HepG2 (cell line): Measurements from ENCODE around the gene PRKAR1B. TPM values are rescaled to one million over a fixed set of nuclear protein-coding genes. Genes with fewer than 3 reads are reported as not detected.

Source experiments
- AHR ChIP-seq: IDR thresholded peaks from 2 replicates; pipeline ENCODE4 v1.6.1; 2018; ENCODE audit warnings: missing genetic modification reagents, missing compliant biosample characterization
- BORCS8-MEF2B ChIP-seq: sonication (generic); formaldehyde crosslinking; IDR thresholded peaks from 2 replicates; pipeline ENCODE4 v1.8.0; 2022; ENCODE audit warnings: mild to moderate bottlenecking, missing genetic modification reagents
- HMG20A ChIP-seq: IDR thresholded peaks from 2 replicates; pipeline ENCODE4 v1.6.1; 2016; ENCODE audit warnings: borderline replicate concordance
- JUN ChIP-seq: sonication (generic); formaldehyde crosslinking; IDR thresholded peaks from 2 replicates; pipeline ENCODE4 v1.4.0; 2020; ENCODE audit warnings: mild to moderate bottlenecking, missing genetic modification reagents
- KAT7 ChIP-seq: IDR thresholded peaks from 2 replicates; pipeline ENCODE4 v1.6.1; 2018; ENCODE audit warnings: borderline replicate concordance, missing compliant biosample characterization
- MAFG ChIP-seq: sonication (generic); formaldehyde crosslinking; IDR thresholded peaks from 2 replicates; pipeline ENCODE4 v1.5.1; 2020; ENCODE audit warnings: mild to moderate bottlenecking, missing genetic modification reagents
- MBNL3 ChIP-seq: fragments of 250-450 bp; sonication (Bioruptor Pico); conservative IDR thresholded peaks from 2 replicates; pipeline ENCODE4 v1.8.0; 2022; ENCODE audit warnings: mild to moderate bottlenecking, inconsistent platforms
- MEIS2 ChIP-seq: sonication (generic); formaldehyde crosslinking; IDR thresholded peaks from 2 replicates; pipeline ENCODE4 v1.9.0; 2021; ENCODE audit warnings: mild to moderate bottlenecking, missing genetic modification reagents
- MYC ChIP-seq: sonication (generic); formaldehyde crosslinking; IDR thresholded peaks from 2 replicates; pipeline ENCODE4 v1.9.0; 2021; ENCODE audit warnings: missing genetic modification reagents, borderline replicate concordance
- PAXIP1 ChIP-seq: sonication (generic); formaldehyde crosslinking; conservative IDR thresholded peaks from 2 replicates; pipeline ENCODE4 v1.4.0; 2020; ENCODE audit warnings: mild to moderate bottlenecking, missing genetic modification reagents, moderate library complexity
- ZFYVE20 ChIP-seq: sonication (generic); formaldehyde crosslinking; IDR thresholded peaks from 2 replicates; pipeline ENCODE4 v1.8.0; 2023; ENCODE audit warnings: low read depth, mild to moderate bottlenecking, moderate library complexity, missing genetic modification reagents, borderline replicate concordance
- ZNF20 ChIP-seq: sonication (generic); formaldehyde crosslinking; IDR thresholded peaks from 2 replicates; pipeline ENCODE4 v1.4.0; 2020; ENCODE audit warnings: mild to moderate bottlenecking, moderate library complexity, missing genetic modification reagents
- ZNF263 ChIP-seq: sonication (generic); formaldehyde crosslinking; IDR thresholded peaks from 2 replicates; pipeline ENCODE4 v1.4.0; 2020; ENCODE audit warnings: missing genetic modification reagents
- ZNF451 ChIP-seq: sonication (generic); formaldehyde crosslinking; IDR thresholded peaks from 2 replicates; pipeline ENCODE4 v1.5.0; 2020; ENCODE audit warnings: mild to moderate bottlenecking, missing genetic modification reagents
- polyA plus RNA-seq, 8 experiments: library from polyadenylated mRNA; depleted of rRNA in 3 of 8; stranded (reverse) in 7 of 8; unstranded in 1 of 8; fragments of >200 nt; fragmentation: Illumina TruSeq in 4 of 8; extraction: Trizol in 4 of 8; gene quantifications; 2 replicates each; pipeline versions ENCODE4 v1.2.1 to v1.2.3, GENCODE V29; 2011 to 2016; ENCODE audit warnings: low read depth in 4 of 8, missing spikeins in 1 of 8, mixed read lengths in 1 of 8; ENCODE audit not compliant: insufficient read depth in 1 of 8
- total RNA-seq, 5 experiments: library from RNA; depleted of rRNA; stranded (reverse); fragments of >200 nt; fragmentation: Illumina TruSeq; extraction: Trizol; gene quantifications; 2 replicates each; pipeline ENCODE4 v1.2.3, GENCODE V29; 2016; ENCODE audit warnings: low read depth in 1 of 5
- TF ChIP-seq, protein P1 (sequence below): sonication (generic); formaldehyde crosslinking; IDR thresholded peaks from 2 replicates; pipeline ENCODE4 v1.9.0; 2021; ENCODE audit warnings: mild to moderate bottlenecking, missing genetic modification reagents
- TF ChIP-seq, protein P2 (sequence below): sonication (generic); formaldehyde crosslinking; IDR thresholded peaks from 2 replicates; pipeline ENCODE4 v1.4.0; 2020; ENCODE audit warnings: missing genetic modification reagents
- TF ChIP-seq, protein P3 (sequence below): sonication (generic); formaldehyde crosslinking; IDR thresholded peaks from 2 replicates; pipeline ENCODE4 v1.5.0; 2020; ENCODE audit warnings: mild to moderate bottlenecking, missing genetic modification reagents

Gene PRKAR1B
- total and polyA plus RNA-seq, 2 of the 13 experiments (the other 11 are each of a cell fraction or from before 2014, with no cell fraction given), result 7.9 to 28.2 TPM

- TF ChIP-seq, protein P1, sequence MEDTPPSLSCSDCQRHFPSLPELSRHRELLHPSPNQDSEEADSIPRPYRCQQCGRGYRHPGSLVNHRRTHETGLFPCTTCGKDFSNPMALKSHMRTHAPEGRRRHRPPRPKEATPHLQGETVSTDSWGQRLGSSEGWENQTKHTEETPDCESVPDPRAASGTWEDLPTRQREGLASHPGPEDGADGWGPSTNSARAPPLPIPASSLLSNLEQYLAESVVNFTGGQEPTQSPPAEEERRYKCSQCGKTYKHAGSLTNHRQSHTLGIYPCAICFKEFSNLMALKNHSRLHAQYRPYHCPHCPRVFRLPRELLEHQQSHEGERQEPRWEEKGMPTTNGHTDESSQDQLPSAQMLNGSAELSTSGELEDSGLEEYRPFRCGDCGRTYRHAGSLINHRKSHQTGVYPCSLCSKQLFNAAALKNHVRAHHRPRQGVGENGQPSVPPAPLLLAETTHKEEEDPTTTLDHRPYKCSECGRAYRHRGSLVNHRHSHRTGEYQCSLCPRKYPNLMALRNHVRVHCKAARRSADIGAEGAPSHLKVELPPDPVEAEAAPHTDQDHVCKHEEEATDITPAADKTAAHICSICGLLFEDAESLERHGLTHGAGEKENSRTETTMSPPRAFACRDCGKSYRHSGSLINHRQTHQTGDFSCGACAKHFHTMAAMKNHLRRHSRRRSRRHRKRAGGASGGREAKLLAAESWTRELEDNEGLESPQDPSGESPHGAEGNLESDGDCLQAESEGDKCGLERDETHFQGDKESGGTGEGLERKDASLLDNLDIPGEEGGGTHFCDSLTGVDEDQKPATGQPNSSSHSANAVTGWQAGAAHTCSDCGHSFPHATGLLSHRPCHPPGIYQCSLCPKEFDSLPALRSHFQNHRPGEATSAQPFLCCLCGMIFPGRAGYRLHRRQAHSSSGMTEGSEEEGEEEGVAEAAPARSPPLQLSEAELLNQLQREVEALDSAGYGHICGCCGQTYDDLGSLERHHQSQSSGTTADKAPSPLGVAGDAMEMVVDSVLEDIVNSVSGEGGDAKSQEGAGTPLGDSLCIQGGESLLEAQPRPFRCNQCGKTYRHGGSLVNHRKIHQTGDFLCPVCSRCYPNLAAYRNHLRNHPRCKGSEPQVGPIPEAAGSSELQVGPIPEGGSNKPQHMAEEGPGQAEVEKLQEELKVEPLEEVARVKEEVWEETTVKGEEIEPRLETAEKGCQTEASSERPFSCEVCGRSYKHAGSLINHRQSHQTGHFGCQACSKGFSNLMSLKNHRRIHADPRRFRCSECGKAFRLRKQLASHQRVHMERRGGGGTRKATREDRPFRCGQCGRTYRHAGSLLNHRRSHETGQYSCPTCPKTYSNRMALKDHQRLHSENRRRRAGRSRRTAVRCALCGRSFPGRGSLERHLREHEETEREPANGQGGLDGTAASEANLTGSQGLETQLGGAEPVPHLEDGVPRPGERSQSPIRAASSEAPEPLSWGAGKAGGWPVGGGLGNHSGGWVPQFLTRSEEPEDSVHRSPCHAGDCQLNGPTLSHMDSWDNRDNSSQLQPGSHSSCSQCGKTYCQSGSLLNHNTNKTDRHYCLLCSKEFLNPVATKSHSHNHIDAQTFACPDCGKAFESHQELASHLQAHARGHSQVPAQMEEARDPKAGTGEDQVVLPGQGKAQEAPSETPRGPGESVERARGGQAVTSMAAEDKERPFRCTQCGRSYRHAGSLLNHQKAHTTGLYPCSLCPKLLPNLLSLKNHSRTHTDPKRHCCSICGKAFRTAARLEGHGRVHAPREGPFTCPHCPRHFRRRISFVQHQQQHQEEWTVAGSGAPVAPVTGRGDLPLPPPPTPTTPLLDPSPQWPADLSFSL, result 0 out of 2 replicates have a peak, but pooled peaks have one; percentile 45
- TF ChIP-seq MAFG (CRISPR knock-in tag) (no peak), ZFYVE20 (CRISPR knock-in tag) (no peak), BORCS8-MEF2B (peak; percentile 68; the same call in 1 of the 2 replicates), ZNF263 (CRISPR knock-in tag) (peak; percentile 66), MBNL3 (CRISPR knock-in tag) (no peak), MYC (CRISPR knock-in tag) (peak; percentile 82; the same call in 1 of the 2 replicates), ZNF451 (CRISPR knock-in tag) (no peak), PAXIP1 (CRISPR knock-in tag) (peak; percentile 75; the same call in 1 of the 2 replicates), MEIS2 (CRISPR knock-in tag) (peak; percentile 63; the same call in 1 of the 2 replicates), HMG20A (CRISPR knock-in tag) (no peak), KAT7 (CRISPR knock-in tag) (peak; percentile 73), ZNF20 (CRISPR knock-in tag) (no peak), AHR (CRISPR knock-in tag) (peak; percentile 61; the same call in 1 of the 2 replicates), JUN (peak; percentile 63)
- TF ChIP-seq, protein P2, sequence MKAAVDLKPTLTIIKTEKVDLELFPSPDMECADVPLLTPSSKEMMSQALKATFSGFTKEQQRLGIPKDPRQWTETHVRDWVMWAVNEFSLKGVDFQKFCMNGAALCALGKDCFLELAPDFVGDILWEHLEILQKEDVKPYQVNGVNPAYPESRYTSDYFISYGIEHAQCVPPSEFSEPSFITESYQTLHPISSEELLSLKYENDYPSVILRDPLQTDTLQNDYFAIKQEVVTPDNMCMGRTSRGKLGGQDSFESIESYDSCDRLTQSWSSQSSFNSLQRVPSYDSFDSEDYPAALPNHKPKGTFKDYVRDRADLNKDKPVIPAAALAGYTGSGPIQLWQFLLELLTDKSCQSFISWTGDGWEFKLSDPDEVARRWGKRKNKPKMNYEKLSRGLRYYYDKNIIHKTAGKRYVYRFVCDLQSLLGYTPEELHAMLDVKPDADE, result no peak
- TF ChIP-seq, protein P3, sequence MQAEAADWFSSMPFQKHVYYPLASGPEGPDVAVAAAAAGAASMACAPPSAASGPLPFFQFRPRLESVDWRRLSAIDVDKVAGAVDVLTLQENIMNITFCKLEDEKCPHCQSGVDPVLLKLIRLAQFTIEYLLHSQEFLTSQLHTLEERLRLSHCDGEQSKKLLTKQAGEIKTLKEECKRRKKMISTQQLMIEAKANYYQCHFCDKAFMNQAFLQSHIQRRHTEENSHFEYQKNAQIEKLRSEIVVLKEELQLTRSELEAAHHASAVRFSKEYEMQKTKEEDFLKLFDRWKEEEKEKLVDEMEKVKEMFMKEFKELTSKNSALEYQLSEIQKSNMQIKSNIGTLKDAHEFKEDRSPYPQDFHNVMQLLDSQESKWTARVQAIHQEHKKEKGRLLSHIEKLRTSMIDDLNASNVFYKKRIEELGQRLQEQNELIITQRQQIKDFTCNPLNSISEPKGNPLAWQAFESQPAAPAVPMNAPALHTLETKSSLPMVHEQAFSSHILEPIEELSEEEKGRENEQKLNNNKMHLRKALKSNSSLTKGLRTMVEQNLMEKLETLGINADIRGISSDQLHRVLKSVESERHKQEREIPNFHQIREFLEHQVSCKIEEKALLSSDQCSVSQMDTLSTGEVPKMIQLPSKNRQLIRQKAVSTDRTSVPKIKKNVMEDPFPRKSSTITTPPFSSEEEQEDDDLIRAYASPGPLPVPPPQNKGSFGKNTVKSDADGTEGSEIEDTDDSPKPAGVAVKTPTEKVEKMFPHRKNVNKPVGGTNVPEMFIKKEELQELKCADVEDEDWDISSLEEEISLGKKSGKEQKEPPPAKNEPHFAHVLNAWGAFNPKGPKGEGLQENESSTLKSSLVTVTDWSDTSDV, result no peak
Observed at GRCh38 chr7:732094-732541, 5.0 kb upstream of the PRKAR1B start (continued).
